Measurements from ENCODE around the gene THAP7.
"Not testable (repeated sequence)": the region's sequence is repeated elsewhere in the genome, so short reads cannot be mapped to it uniquely, and the experiment has no call there.

THAP7 gene

GRCh38 chr22:20977019-20977418, 24.9 kb downstream of the THAP7 start:
- DNase-seq = no peak

- no peak for DNase-seq
Measured at GRCh38 chr22:20976291-20976877, 25.5 kb downstream of the THAP7 start.

DNA sequence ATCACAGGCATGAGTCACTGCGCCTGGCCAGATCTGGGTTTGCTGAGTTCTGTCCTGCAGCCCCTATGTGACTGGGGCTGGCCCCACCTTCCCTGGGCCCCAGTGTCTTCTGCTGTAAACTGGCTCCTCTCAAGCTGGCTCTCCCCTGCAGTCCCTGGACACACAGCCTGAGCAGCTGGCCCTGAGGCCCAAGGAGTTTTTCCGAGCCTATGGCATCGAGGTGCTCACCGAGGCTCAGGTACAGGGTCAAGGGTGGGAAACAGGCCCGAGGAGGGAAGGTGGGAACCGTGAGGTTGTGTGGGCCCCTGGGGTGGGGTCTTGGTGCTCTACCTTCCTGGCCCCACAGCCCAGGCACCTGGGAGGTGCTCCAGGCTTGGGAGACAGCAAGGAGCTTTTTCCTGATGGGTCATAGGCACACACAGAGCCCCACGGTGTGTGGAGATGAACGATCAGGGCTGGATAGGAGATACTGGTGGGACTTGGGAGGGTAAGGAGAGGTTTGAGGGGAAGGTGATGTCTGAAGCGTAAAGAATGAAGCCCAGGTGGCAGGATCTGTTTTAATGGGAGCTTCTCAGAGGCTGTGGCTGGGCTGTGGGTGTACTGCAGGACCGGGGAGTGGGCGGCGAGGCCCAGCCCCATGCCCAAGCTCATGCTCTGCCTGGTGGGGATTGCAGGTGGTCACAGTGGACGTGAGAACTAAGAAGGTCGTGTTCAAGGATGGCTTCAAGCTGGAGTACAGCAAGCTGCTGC, 26.2 kb downstream of the THAP7 start:
- no peak for DNase-seq

DNA sequence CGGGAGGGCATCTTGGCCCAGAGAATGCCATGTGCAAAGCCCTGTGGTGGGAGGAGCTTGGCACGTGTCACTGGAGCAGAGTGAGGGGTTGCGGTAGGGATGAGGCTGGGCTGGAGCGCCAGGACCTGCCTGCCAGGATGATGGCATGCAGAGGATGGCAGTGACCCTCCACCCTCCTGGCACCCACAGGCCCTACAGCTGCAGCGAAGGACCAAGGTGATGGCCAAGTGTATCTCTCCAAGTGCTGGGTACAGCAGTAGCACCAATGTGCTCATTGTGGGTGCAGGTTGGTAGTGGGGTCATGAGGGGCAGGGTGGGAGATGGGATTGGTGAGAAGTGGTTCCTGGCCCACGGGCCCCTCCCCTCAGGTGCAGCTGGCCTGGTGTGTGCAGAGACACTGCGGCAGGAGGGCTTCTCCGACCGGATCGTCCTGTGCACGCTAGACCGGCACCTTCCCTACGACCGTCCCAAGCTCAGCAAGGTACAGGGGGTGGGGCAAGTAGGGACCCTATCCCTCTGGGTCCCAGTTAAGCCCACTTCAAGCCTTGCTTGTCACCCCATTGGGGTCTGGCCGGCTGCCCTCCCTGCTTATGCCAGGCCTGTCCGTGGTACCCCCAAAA, 27.5 kb downstream of the THAP7 start:
- DNase-seq = no peak

GRCh38 chr22:20973634-20974286, 28.2 kb downstream of the THAP7 start:
- no peak for DNase-seq

DNA sequence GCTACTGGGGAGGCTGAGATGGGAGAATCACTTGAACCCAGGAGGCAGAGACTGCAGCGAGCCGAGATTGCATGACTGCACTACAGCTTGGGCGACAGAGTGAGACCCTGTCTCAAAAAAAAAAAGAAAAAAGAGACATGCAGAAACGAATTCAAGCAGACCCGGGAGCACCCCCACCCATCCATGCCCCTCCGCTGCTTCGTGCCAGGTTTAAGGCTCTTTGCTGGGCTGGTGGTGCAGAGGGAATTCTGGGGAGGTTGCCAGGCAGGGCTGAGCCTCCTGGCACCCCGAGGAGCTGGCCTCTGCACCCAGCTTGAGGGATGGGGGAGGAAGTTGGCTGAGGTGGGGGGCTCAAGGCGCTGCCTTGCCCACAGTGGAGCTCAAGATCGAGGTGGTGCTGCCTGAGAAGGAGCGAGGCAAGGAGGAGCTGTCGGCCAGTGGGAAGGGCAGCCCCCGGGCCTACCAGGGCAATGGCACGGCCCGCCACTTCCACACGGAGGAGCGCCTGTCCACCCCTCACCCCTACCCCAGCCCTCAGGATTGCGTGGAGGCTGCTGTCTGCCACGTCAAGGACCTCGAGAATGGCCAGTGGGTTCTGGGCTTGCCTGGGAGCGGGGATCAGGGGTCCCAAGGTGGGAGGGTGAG, 28.9 kb downstream of the THAP7 start:
- no peak for DNase-seq

GRCh38 chr22:20972014-20972694, 29.8 kb downstream of the THAP7 start:
- DNase-seq = not testable (repeated sequence)

DNA sequence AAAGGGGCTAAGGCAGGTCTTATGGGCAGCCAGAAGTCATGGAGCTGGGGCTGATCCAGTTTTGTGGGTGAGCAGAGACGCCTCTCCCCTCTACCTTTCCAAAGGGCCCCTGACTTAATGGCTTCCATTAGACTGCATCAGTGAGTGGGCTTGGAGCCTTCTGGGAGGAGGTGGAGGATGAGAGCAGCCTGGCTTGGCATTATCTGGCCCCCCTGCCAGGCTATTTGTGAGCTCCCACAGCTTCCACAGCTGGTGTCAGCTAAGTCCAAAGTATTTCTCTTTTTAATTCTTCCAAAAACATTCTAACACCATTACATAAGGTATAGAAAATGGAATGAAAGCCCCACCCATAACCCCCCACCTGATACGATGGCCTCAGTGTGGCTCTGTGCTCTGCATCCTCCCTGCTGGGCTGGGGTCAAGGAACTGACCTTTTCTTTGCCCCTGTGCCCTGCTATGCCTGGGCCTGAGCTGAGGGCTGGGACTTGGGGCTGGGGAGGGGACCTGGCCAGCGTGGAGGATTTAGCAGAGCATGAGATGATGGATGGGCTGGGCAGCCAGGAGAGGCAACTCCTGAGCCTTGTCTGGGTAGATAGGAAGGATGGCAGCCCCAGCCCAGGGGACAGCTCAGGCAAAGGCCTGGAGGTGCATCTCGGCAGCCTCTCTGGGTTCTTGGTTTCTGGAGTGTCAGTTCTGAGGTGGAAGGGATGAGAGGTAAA, 30.8 kb downstream of the THAP7 start:
- DNase-seq = no peak

DNA sequence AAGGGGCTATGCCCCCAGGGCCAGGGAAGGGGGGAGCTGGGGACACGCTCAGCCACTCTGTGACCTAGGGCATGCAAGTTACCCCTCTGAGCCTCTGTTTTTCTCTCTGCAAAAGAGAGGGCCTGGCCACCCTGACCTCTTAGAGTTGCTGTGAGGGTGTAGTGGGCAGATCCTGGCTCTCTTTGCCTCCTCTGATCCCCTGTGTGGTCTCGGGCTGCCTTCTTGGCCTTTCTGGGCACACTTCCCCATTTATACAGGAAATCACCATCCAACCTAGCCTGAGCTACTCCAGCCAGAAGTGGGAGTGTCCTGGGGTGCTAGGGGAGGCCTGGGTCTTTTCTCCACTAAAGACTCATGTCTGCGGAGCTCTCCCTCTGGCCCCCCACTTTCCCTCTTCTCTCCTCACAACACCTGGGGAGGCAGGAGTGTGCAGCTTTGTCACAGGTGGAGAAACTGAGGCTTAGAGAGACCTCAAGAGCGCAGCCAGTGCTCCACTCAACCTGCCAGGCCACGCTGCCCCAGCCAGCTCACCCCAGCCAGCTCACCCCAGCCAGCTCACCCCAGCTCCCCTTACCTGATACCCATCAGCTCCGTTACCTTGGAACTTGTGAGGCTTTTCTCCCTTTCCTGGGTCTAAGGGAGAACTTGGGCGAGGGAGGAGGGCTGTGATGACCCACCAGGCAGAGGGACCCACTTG, 33.5 kb downstream of the THAP7 start:
- no peak for DNase-seq

GRCh38 chr22:20967697-20968211, 34.2 kb downstream of the THAP7 start:
- DNase-seq = no peak

DNA sequence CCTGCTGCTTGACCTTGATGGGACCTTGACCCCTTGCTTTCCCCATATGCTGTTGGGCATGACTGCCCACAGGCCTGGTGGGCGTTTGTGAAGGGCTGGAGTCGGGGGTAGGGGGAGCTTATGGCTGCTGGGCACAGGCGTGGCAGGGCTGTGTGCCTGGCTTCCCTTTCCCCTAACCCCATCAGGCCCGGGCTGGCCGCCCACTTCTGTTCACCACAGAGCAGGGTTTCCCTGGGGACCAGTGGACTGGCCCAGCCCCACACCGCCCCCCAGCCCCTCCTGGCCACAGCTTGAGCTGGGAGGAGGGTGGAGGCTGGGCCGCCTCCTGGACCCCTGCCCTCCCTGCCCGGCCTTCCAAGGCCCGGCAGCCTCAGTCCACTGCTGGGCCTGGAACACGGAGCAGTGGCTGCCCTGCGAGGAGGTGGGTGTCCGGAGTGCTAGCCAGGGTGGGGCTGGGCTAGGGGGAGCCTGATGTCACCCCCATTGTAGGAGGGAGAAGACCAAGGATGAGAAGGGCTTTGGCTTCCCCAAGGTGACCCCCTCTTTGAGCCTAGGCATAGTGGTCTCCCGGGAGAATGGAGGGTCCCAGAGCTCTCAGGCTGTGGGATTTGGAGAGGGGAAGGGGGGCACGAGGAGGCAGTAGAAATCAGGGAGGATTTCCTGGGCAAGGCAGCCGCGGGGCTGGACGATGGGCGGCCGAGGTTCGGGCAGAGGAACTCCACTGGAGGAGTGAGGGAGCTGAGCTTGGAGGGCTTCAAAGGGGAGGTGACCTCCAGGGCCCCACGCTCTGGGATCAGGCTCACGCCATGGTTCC, 34.8 kb downstream of the THAP7 start, which contains the start of gene AIFM3:
Gene AIFM3, plus strand, starts transcription at position 373 of the 814 bp plus-strand sequence. CDS start 690 bp downstream, outside the sequence.
- no peak for DNase-seq

DNA sequence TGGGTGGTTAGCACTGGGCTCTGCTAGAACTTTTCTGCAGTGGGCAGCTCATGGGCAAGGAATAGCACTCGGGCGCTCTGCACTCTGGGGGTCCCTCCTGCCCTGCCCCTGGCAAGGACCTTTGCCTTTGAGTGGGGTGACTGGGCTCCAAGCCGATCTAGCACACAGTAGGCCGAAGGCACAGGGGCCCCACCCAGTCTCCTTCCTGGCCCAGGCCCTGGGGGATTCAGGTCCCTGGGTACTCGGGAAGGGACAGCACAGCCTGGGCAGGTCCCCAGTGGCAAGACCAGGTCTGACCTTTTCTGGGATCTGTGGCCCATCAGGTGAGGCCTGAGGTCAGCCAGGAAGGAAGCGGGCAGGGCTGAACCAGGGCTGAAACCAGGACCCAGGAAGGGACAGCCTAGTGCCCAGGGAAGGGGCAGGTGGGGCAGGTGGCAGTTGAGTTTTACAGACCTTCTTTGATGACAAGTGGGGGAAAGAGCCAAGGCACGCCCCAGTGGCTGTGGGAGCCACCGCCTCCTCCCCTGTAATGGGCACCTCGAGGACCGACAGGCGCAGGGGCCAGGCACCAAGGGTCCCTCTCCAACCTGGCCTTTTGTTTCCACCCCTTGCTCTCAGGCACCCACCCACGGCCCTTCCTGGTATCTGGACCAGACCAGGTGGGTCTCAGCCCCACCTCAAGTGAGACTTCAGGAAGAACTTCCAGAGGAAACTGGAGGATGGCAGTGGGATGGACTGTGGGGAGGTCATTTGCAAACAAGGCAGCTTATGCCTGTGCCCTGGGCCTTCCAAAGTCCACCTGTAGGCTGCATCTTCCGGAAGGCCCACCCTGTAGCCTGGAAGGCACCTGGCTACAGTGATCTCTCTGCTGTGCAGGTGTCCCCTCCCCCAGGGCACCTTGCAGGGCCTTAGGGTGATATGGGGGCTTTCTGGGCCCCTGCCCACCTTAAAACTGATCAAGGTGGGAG, 35.7 kb downstream of the THAP7 start:
- no peak for DNase-seq

DNA sequence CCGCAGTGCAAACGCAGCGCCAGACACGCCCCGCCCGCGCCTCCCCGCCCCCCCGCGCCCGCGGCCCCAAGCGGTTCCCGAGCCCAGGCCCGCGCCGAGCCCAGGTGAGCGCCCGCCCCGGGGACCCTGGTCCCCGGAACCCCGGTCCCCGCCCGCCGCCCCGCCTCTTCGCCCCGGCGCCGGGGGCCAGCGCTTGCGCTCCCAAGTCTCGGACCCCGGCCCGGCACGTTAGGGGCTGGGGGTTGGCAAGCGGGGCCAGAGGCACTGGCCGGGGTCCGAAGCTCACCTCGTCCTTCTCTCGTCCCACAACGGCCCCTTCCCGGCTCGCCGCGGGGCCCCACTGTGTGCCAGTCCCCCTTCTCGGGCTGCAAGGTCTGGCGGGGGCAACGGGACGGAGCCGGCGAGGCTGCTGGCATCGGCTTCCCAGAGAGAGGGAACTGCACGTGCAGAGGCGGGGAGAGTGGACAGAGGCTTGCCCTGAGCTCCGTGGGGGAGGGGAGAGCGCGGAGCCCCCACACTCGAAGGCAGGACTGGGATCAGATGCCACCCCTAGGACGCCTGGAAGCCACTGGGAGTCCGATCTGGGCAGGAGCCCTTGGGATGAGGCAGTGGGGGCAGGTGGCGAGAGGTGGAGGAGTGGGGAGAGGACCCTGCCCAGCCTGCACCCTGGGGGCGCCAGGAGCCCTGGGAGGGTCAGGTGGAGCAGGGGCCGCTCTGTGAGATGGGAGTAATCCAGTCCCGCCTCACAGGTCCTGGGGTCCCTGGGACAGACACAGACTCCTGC, 36.6 kb downstream of the THAP7 start:
- no peak for DNase-seq

DNA sequence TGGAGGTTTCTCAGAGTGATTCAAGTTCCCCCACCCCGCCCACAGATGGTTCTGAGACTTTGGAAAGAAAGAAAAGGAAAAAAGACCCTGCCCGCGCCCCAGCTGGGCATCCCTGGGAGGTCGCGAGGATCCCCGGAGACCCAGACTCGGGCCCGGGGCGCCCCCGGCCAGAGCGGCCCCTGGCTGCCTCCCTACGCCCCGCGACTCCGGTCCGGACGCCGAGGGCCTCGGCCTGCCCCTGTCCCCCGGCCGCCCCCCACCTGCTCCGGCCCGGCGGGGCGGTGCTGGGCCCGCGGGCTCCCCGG, 37.2 kb downstream of the THAP7 start:
- DNase-seq = no peak

DNA sequence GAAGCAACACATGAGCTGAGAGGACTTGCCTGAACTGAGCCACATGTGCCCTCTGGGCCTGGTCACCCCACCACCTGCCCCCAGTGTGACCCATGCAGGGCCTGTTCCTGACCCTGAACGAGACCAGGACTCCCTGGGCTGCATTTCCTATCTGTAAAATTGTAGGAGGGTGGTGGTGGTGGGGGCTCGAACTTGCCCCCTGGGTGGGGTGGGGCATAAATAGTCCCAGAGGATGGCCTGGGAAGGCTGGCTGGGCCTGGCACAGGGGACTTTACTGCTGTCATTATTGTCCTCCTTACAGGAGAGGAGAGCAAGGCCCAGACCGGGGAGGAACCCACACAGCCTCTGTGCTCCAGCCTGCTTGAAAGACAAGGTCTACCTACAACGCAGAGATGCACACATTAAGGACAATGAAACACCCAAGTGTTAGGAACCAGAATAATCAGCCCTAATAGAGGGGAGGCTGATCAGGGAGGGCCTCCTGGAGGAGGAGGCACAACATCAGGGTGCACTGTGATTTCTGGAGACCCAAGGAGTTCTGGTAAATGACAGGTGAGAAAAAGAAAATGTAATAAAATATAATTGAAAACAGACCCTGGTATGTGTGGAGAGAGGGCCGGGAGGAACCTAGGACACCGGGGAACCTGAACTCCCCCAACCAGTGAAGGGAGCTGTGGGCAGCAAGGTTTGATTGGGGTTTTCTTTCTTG, 37.7 kb downstream of the THAP7 start:
- no peak for DNase-seq

- no peak for DNase-seq
Measured at GRCh38 chr22:20963201-20964052, 38.5 kb downstream of the THAP7 start.
